HG03103 (cell line): Measurements from ENCODE around the gene CLEC17A.
"Not testable (repeated sequence)": the region's sequence is repeated elsewhere in the genome, so short reads cannot be mapped to it uniquely, and the experiment has no call there.

Experiments used
- ATAC-seq: cut with Tn5 transposase; IDR thresholded peaks from one replicate; pipeline ENCODE4 v1.9.1; 2021; ENCODE audit warnings: low read depth; ENCODE audit not compliant: unreplicated experiment

The CLEC17A gene

GRCh38 chr19:14577264-14577663 lies 5.6 kb upstream of the CLEC17A start:
- no peak for ATAC-seq

GRCh38 chr19:14577885-14578427 lies 4.9 kb upstream of the CLEC17A start:
- ATAC-seq, result no peak

GRCh38 chr19:14580623-14581237 lies 2.2 kb upstream of the CLEC17A start:
- ATAC-seq, result no peak

- ATAC-seq, result not testable (repeated sequence)
These were observed 1.5 kb downstream of the CLEC17A start for GRCh38 chr19:14584372-14584771.

- peak; percentile 45 for ATAC-seq
These were observed 2.3 kb downstream of the CLEC17A start for GRCh38 chr19:14585187-14585586.

- not testable (repeated sequence) for ATAC-seq
These were observed 6.5 kb downstream of the CLEC17A start for GRCh38 chr19:14589433-14589832.

GRCh38 chr19:14595558-14595957 lies 12.7 kb downstream of the CLEC17A start:
- no peak for ATAC-seq

- no peak for ATAC-seq
These were observed 16.8 kb downstream of the CLEC17A start for GRCh38 chr19:14599548-14600147.

GRCh38 chr19:14603990-14604387 lies 21.1 kb downstream of the CLEC17A start:
- peak; percentile 56 for ATAC-seq

GRCh38 chr19:14606627-14607026 lies 23.7 kb downstream of the CLEC17A start:
- no peak for ATAC-seq

- no peak for ATAC-seq
These were observed 28.2 kb downstream of the CLEC17A start for GRCh38 chr19:14611051-14611450.

- ATAC-seq, result not testable (repeated sequence)
These were observed 29.4 kb downstream of the CLEC17A start for GRCh38 chr19:14612242-14612641.

- ATAC-seq, result no peak
These were observed 29.8 kb downstream of the CLEC17A start for GRCh38 chr19:14612657-14613056.

- not testable (repeated sequence) for ATAC-seq
These were observed 30.7 kb downstream of the CLEC17A start for GRCh38 chr19:14613399-14614098.

GRCh38 chr19:14614099-14614412 lies 31.2 kb downstream of the CLEC17A start:
- ATAC-seq, result no peak

- ATAC-seq, result no peak
These were observed 32.7 kb downstream of the CLEC17A start for GRCh38 chr19:14615623-14616022.

GRCh38 chr19:14616407-14616806 lies 33.5 kb downstream of the CLEC17A start:
- no peak for ATAC-seq

GRCh38 chr19:14619404-14619803 lies 36.5 kb downstream of the CLEC17A start:
- ATAC-seq, result no peak

GRCh38 chr19:14624491-14624890 lies 41.6 kb downstream of the CLEC17A start:
- ATAC-seq, result not testable (repeated sequence)

- no peak for ATAC-seq
These were observed 46.7 kb downstream of the CLEC17A start for GRCh38 chr19:14629557-14629956.

GRCh38 chr19:14632286-14632685 lies 49.4 kb downstream of the CLEC17A start:
- ATAC-seq, result no peak
